Measurements from ENCODE around the gene PARL. TPM values are rescaled to one million over a fixed set of nuclear protein-coding genes. Genes with fewer than 3 reads are reported as not detected.

Gene PARL
- total and polyA plus RNA-seq, 9 donors = 25.2 to 42.0 (median 34.1) TPM

- Histone ChIP-seq H3K27me3 (ENCODE audit: control insufficient read depth, insufficient read depth, low read length) (no peaks in the 10 kb centered on the region), H3K36me3 (ENCODE audit: control insufficient read depth, insufficient read depth, low read length) (no peaks in the 10 kb centered on the region), H3K9me3 (replicated peaks; ENCODE audit: control insufficient read depth, low read depth, low read length) (no peaks in the 10 kb centered on the region), H3K4me1 (ENCODE audit: control insufficient read depth, insufficient read depth, low read length) (no peaks in the 10 kb centered on the region), H3K27ac (ENCODE audit: low read length) (no peak overlapping the region), H3K4me3 (ENCODE audit: low read length) (no peak overlapping the region)
- whole genome bisulfite sequencing (ENCODE audit: insufficient coverage) = 68% methylated on average over 14 of the region's 16 CpGs
- no peak for DNase-seq
Observed at GRCh38 chr3:183907911-183908331, 23.2 kb upstream of the PARL start.

- Histone ChIP-seq H3K4me3 (ENCODE audit: low read length) (no peak overlapping the region), H3K9me3 (replicated peaks; ENCODE audit: control insufficient read depth, low read depth, low read length) (no peaks in the 10 kb centered on the region), H3K4me1 (ENCODE audit: control insufficient read depth, insufficient read depth, low read length) (no peaks in the 10 kb centered on the region), H3K27ac (ENCODE audit: low read length) (no peak overlapping the region), H3K27me3 (ENCODE audit: control insufficient read depth, insufficient read depth, low read length) (no peaks in the 10 kb centered on the region), H3K36me3 (ENCODE audit: control insufficient read depth, insufficient read depth, low read length) (no peaks in the 10 kb centered on the region)
- DNase-seq = no peak
- 53% methylated on average over 2 of the region's 6 CpGs for WGBS (ENCODE audit: insufficient coverage)
Observed at GRCh38 chr3:183907176-183907575, 22.5 kb upstream of the PARL start.

- Histone ChIP-seq H3K27me3 (ENCODE audit: control insufficient read depth, insufficient read depth, low read length) (no peaks in the 10 kb centered on the region), H3K4me1 (ENCODE audit: control insufficient read depth, insufficient read depth, low read length) (no peaks in the 10 kb centered on the region)
- 79% methylated on average over 10 of the region's 13 CpGs for WGBS (ENCODE audit: insufficient coverage)
Observed at GRCh38 chr3:183906234-183906921, 21.7 kb upstream of the PARL start.

GRCh38 chr3:183904833-183905780, 20.4 kb upstream of the PARL start:
- WGBS (ENCODE audit: insufficient coverage) = 71% methylated on average over 11 of the region's 14 CpGs
- no peaks in the 10 kb centered on the region for H3K9me3 ChIP-seq (replicated peaks; ENCODE audit: control insufficient read depth, low read depth, low read length)
- H3K4me1 ChIP-seq (ENCODE audit: control insufficient read depth, insufficient read depth, low read length) = no peaks in the 10 kb centered on the region
- H3K27ac ChIP-seq (ENCODE audit: low read length) = no peak overlapping the region
- H3K36me3 ChIP-seq (ENCODE audit: control insufficient read depth, insufficient read depth, low read length) = no peaks in the 10 kb centered on the region
- no peak for DNase-seq
- no peak overlapping the region for H3K4me3 ChIP-seq (ENCODE audit: low read length)
- H3K27me3 ChIP-seq (ENCODE audit: control insufficient read depth, insufficient read depth, low read length) = no peaks in the 10 kb centered on the region

More at GRCh38 chr3:183906234-183906921, 21.7 kb upstream of the PARL start:
- no peak overlapping the region for H3K4me3 ChIP-seq (ENCODE audit: low read length)
- H3K36me3 ChIP-seq (ENCODE audit: control insufficient read depth, insufficient read depth, low read length) = no peaks in the 10 kb centered on the region
- no peaks in the 10 kb centered on the region for H3K9me3 ChIP-seq (replicated peaks; ENCODE audit: control insufficient read depth, low read depth, low read length)
- no peak for DNase-seq
- no peak overlapping the region for H3K27ac ChIP-seq (ENCODE audit: low read length)

- H3K9me3 ChIP-seq (replicated peaks; ENCODE audit: control insufficient read depth, low read depth, low read length) = no peaks in the 10 kb centered on the region
- H3K4me1 ChIP-seq (ENCODE audit: control insufficient read depth, insufficient read depth, low read length) = no peaks in the 10 kb centered on the region
- H3K4me3 ChIP-seq (ENCODE audit: low read length) = no peak overlapping the region
- 51% methylated on average over 3 of the region's 11 CpGs for WGBS (ENCODE audit: insufficient coverage)
- no peak for DNase-seq
- peaks cover 7% of the 10 kb centered on the region for H3K27me3 ChIP-seq (ENCODE audit: control insufficient read depth, insufficient read depth, low read length)
- no peak overlapping the region for H3K27ac ChIP-seq (ENCODE audit: low read length)
- H3K36me3 ChIP-seq (ENCODE audit: control insufficient read depth, insufficient read depth, low read length) = no peaks in the 10 kb centered on the region
Observed at GRCh38 chr3:183898028-183898431, 13.3 kb upstream of the PARL start.

- Histone ChIP-seq H3K27me3 (ENCODE audit: control insufficient read depth, insufficient read depth, low read length) (peaks cover 10% of the 10 kb centered on the region), H3K36me3 (ENCODE audit: control insufficient read depth, insufficient read depth, low read length) (no peaks in the 10 kb centered on the region), H3K4me3 (ENCODE audit: low read length) (no peak overlapping the region), H3K4me1 (ENCODE audit: control insufficient read depth, insufficient read depth, low read length) (no peaks in the 10 kb centered on the region), H3K27ac (ENCODE audit: low read length) (no peak overlapping the region), H3K9me3 (replicated peaks; ENCODE audit: control insufficient read depth, low read depth, low read length) (no peaks in the 10 kb centered on the region)
- DNase-seq = no peak
- WGBS (ENCODE audit: insufficient coverage) = no CpG with 5 or more reads among the region's 4 CpGs
Observed at GRCh38 chr3:183897606-183898005, 12.9 kb upstream of the PARL start.

- Histone ChIP-seq H3K27ac (ENCODE audit: low read length) (no peak overlapping the region), H3K4me3 (ENCODE audit: low read length) (no peak overlapping the region), H3K9me3 (replicated peaks; ENCODE audit: control insufficient read depth, low read depth, low read length) (no peaks in the 10 kb centered on the region), H3K36me3 (ENCODE audit: control insufficient read depth, insufficient read depth, low read length) (no peaks in the 10 kb centered on the region), H3K4me1 (ENCODE audit: control insufficient read depth, insufficient read depth, low read length) (no peaks in the 10 kb centered on the region), H3K27me3 (ENCODE audit: control insufficient read depth, insufficient read depth, low read length) (peaks cover 10% of the 10 kb centered on the region)
- no peak for DNase-seq
- 25% methylated on average over 1 of the region's 2 CpGs for WGBS (ENCODE audit: insufficient coverage)
Observed at GRCh38 chr3:183896610-183897009, 11.9 kb upstream of the PARL start.

GRCh38 chr3:183896184-183896583, 11.5 kb upstream of the PARL start:
- no peaks in the 10 kb centered on the region for H3K4me1 ChIP-seq (ENCODE audit: control insufficient read depth, insufficient read depth, low read length)
- H3K27me3 ChIP-seq (ENCODE audit: control insufficient read depth, insufficient read depth, low read length) = peaks cover 10% of the 10 kb centered on the region
- no peaks in the 10 kb centered on the region for H3K9me3 ChIP-seq (replicated peaks; ENCODE audit: control insufficient read depth, low read depth, low read length)
- no peaks in the 10 kb centered on the region for H3K36me3 ChIP-seq (ENCODE audit: control insufficient read depth, insufficient read depth, low read length)
- 75% methylated on average over 1 of the region's 3 CpGs for WGBS (ENCODE audit: insufficient coverage)
- no peak overlapping the region for H3K4me3 ChIP-seq (ENCODE audit: low read length)
- DNase-seq = no peak
- no peak overlapping the region for H3K27ac ChIP-seq (ENCODE audit: low read length)

GRCh38 chr3:183895774-183896173, 11.1 kb upstream of the PARL start:
- Histone ChIP-seq H3K4me1 (ENCODE audit: control insufficient read depth, insufficient read depth, low read length) (no peaks in the 10 kb centered on the region), H3K27ac (ENCODE audit: low read length) (no peak overlapping the region), H3K36me3 (ENCODE audit: control insufficient read depth, insufficient read depth, low read length) (no peaks in the 10 kb centered on the region), H3K27me3 (ENCODE audit: control insufficient read depth, insufficient read depth, low read length) (peaks cover 10% of the 10 kb centered on the region), H3K9me3 (replicated peaks; ENCODE audit: control insufficient read depth, low read depth, low read length) (no peaks in the 10 kb centered on the region), H3K4me3 (ENCODE audit: low read length) (no peak overlapping the region)
- 88% methylated on average over 6 of the region's 6 CpGs for WGBS (ENCODE audit: insufficient coverage)
- DNase-seq = no peak

- WGBS (ENCODE audit: insufficient coverage) = 71% methylated on average over 1 of the region's 5 CpGs
- Histone ChIP-seq H3K9me3 (replicated peaks; ENCODE audit: control insufficient read depth, low read depth, low read length) (no peaks in the 10 kb centered on the region), H3K36me3 (ENCODE audit: control insufficient read depth, insufficient read depth, low read length) (no peaks in the 10 kb centered on the region), H3K4me3 (ENCODE audit: low read length) (no peak overlapping the region), H3K27me3 (ENCODE audit: control insufficient read depth, insufficient read depth, low read length) (peaks cover 10% of the 10 kb centered on the region), H3K27ac (ENCODE audit: low read length) (no peak overlapping the region), H3K4me1 (ENCODE audit: control insufficient read depth, insufficient read depth, low read length) (no peaks in the 10 kb centered on the region)
- DNase-seq = peak; percentile 58
Observed at GRCh38 chr3:183895296-183895695, 10.6 kb upstream of the PARL start.
